Loucy (cell line): ENCODE data around the gene CAPN10.

ENCODE experiments used
- H2AFZ ChIP-seq: fragments of 200-600 bp; sonication (generic); 2 replicates; pipeline ENCODE4 v1.6.0; 2016; ENCODE audit warnings: antibody characterized with exemption, mild to moderate bottlenecking, low read length, moderate library complexity
- H3F3A ChIP-seq: fragments of 200-600 bp; 2 replicates; pipeline ENCODE4 v1.6.0; 2016; ENCODE audit warnings: antibody characterized with exemption, low read depth, mild to moderate bottlenecking
- H3K27me3 ChIP-seq: fragments of 200-600 bp; sonication (generic); 2 replicates; pipeline ENCODE4 v1.6.1; 2014; ENCODE audit warnings: low read length, mild to moderate bottlenecking; ENCODE audit not compliant: insufficient read depth, poor library complexity, severe bottlenecking
- H3K36me3 ChIP-seq: fragments of 200-600 bp; sonication (generic); 2 replicates; pipeline ENCODE4 v1.6.1; 2016; ENCODE audit warnings: low read length; ENCODE audit not compliant: insufficient read depth
- H3K4me1 ChIP-seq: fragments of 200-600 bp; sonication (generic); 2 replicates; pipeline ENCODE4 v1.5.1; 2014; ENCODE audit warnings: low read length, mild to moderate bottlenecking; ENCODE audit not compliant: insufficient read depth, poor library complexity, severe bottlenecking
- H3K4me2 ChIP-seq: fragments of 200-600 bp; sonication (generic); 2 replicates; pipeline ENCODE4 v1.6.0; 2014; ENCODE audit warnings: antibody characterized with exemption, low read length, low read depth, mild to moderate bottlenecking; ENCODE audit not compliant: poor library complexity, severe bottlenecking
- H3K4me3 ChIP-seq: fragments of 200-600 bp; sonication (generic); 2 replicates; pipeline ENCODE4 v1.5.1; 2014; ENCODE audit warnings: low read length, mild to moderate bottlenecking, mixed read lengths; ENCODE audit not compliant: poor library complexity, severe bottlenecking
- H3K79me2 ChIP-seq: fragments of 200-600 bp; sonication (generic); 2 replicates; pipeline ENCODE4 v1.6.1; 2014; ENCODE audit warnings: low read length; ENCODE audit not compliant: insufficient read depth
- H3K9ac ChIP-seq: fragments of 200-600 bp; sonication (generic); 2 replicates; pipeline ENCODE4 v1.6.0; 2014; ENCODE audit warnings: mild to moderate bottlenecking, low read depth, low read length, moderate library complexity; ENCODE audit not compliant: poor library complexity, severe bottlenecking
- H3K9me2 ChIP-seq: fragments of 200-600 bp; sonication (generic); replicated peaks from 2 replicates; pipeline ENCODE4 v1.6.1; 2016; ENCODE audit warnings: low read depth, low read length, mixed read lengths
- H3K9me3 ChIP-seq: fragments of 200-600 bp; sonication (generic); 2 replicates; pipeline ENCODE4 v1.6.1; 2014; ENCODE audit warnings: mild to moderate bottlenecking, antibody characterized with exemption, low read length, low read depth; ENCODE audit not compliant: insufficient read depth
- H4K20me1 ChIP-seq: fragments of 200-600 bp; sonication (generic); 2 replicates; pipeline ENCODE4 v1.6.0; 2014; ENCODE audit warnings: antibody characterized with exemption, low read length, mild to moderate bottlenecking; ENCODE audit not compliant: insufficient read depth, poor library complexity, severe bottlenecking
- CTCF ChIP-seq: fragments of 200-600 bp; sonication (generic); conservative IDR thresholded peaks from 2 replicates; pipeline ENCODE4 v1.5.1; 2014; ENCODE audit warnings: mild to moderate bottlenecking, antibody characterized with exemption, low read length
- EZH2phosphoT487 ChIP-seq: fragments of 200-600 bp; IDR thresholded peaks from 2 replicates; pipeline ENCODE4 v1.6.1; 2018; ENCODE audit warnings: antibody characterized with exemption, mild to moderate bottlenecking, moderate library complexity, borderline replicate concordance

CAPN10 gene

GRCh38 chr2:240644859-240645301 lies 58.3 kb downstream of the CAPN10 start:
- Histone ChIP-seq H2AFZ (no peak overlapping the region), H3K27me3 (no peaks in the 10 kb centered on the region), H3K4me3 (no peak overlapping the region), H3K4me2 (no peak overlapping the region), H3K79me2 (no peaks in the 10 kb centered on the region), H3K4me1 (no peaks in the 10 kb centered on the region), H4K20me1 (no peaks in the 10 kb centered on the region), H3K9me3 (peaks cover 6% of the 10 kb centered on the region; the same call in 1 of the 2 replicates), H3K9ac (no peak overlapping the region), H3K9me2 (no peaks in the 10 kb centered on the region), H3K36me3 (no peaks in the 10 kb centered on the region), H3F3A (no peaks in the 10 kb centered on the region)
- TF ChIP-seq CTCF (no peak), EZH2phosphoT487 (no peak)

DNA sequence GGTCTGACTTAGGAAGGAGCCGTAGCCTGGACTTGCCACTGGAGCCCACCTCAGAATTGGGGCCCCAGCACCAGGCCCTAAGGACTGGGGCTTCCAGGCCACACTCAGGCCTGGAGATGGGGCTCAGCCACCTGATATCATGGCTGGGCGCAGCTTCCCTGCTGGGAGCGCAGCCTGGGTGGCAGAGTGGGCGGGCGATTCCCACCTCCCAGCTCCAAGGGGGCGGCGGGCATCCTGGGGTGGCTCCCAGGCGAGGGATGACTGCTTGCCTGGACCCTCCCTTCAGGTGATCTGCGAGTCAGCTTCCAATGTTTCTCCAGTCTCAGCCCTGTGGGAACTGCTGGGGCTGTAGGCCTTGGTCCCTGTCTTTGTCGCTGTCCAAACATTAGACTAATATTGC lies 58.8 kb downstream of the CAPN10 start:
- TF ChIP-seq EZH2phosphoT487 (no peak), CTCF (no peak)
- Histone ChIP-seq H3K9me2 (no peaks in the 10 kb centered on the region), H3K27me3 (no peaks in the 10 kb centered on the region), H2AFZ (no peak overlapping the region), H3K36me3 (no peaks in the 10 kb centered on the region), H3K4me2 (no peak overlapping the region), H3K79me2 (no peaks in the 10 kb centered on the region), H3K9me3 (peaks cover 6% of the 10 kb centered on the region; the same call in 1 of the 2 replicates), H3K4me3 (no peak overlapping the region), H3K4me1 (no peaks in the 10 kb centered on the region), H4K20me1 (no peaks in the 10 kb centered on the region), H3K9ac (no peak overlapping the region), H3F3A (no peaks in the 10 kb centered on the region)

DNA sequence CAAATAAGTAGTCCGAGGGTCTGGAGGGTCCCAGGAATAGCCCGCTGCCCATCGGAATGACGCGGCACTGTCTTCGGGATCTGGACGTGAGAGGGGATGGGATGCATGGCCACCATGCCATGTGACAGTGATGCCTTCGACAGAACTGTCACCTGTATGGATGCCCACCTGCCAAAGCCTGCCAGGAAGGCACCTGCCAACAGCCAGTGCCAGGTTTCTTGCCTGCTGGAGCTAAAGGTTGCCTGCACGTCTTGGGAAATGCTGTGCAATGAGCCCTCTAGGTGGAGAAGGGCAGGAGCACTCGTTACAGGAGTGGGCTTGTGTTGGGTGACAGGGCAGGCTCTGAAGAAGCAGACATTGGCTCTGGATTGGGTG lies 59.3 kb downstream of the CAPN10 start:
- Histone ChIP-seq H4K20me1 (no peaks in the 10 kb centered on the region), H2AFZ (no peak overlapping the region), H3K27me3 (no peaks in the 10 kb centered on the region), H3K9me3 (peaks cover 6% of the 10 kb centered on the region; the same call in 1 of the 2 replicates), H3K9me2 (no peaks in the 10 kb centered on the region), H3K4me1 (no peaks in the 10 kb centered on the region), H3K79me2 (no peaks in the 10 kb centered on the region), H3K4me3 (no peak overlapping the region), H3K4me2 (no peak overlapping the region), H3K9ac (no peak overlapping the region), H3K36me3 (no peaks in the 10 kb centered on the region), H3F3A (no peaks in the 10 kb centered on the region)
- TF ChIP-seq CTCF (no peak), EZH2phosphoT487 (no peak)
